H1 (cell line): ENCODE measurements around the gene FARS2.

ENCODE experiments used
- BACH1 ChIP-seq: IDR thresholded peaks from 2 replicates; pipeline ENCODE4 v1.6.1; 2012; ENCODE audit warnings: low read length, improper control_type of control experiment
- CBX5 ChIP-seq: fragments of 300-800, 300-1000 bp; sonication (generic); IDR thresholded peaks from 2 replicates; pipeline ENCODE4 v1.7.1; 2016; ENCODE audit warnings: antibody characterized with exemption, low read length, low read depth
- CHD2 ChIP-seq: IDR thresholded peaks from 2 replicates; pipeline ENCODE4 v1.6.1; 2012; ENCODE audit warnings: low read length, improper control_type of control experiment
- E2F6 ChIP-seq: IDR thresholded peaks from 2 replicates; pipeline ENCODE4 v1.6.1; 2012; ENCODE audit warnings: inconsistent platforms
- EP300 ChIP-seq, 2 experiments: IDR thresholded peaks; 1 replicate in 1 of 2; 2 replicates in 1 of 2; pipeline ENCODE4 v1.6.1; 2011 to 2012; ENCODE audit warnings: low read depth in 2 of 2, low read length in 2 of 2, mild to moderate bottlenecking in 2 of 2, borderline replicate concordance in 1 of 2, inconsistent platforms in 1 of 2, moderate library complexity in 1 of 2
- NANOG ChIP-seq: IDR thresholded peaks from 2 replicates; pipeline ENCODE4 v1.6.1; 2011; ENCODE audit warnings: low read length, low read depth, mild to moderate bottlenecking, inconsistent platforms; ENCODE audit not compliant: insufficient read depth, poor library complexity, severe bottlenecking
- NRF1 ChIP-seq: IDR thresholded peaks from 2 replicates; pipeline ENCODE4 v1.6.1; 2011; ENCODE audit warnings: mild to moderate bottlenecking, low read depth, low read length, improper control_type of control experiment
- POLR2A ChIP-seq, 2 experiments: IDR thresholded peaks; 1 replicate in 1 of 2; 2 replicates in 1 of 2; pipeline ENCODE4 v1.6.1; 2011; ENCODE audit warnings: low read depth in 2 of 2, low read length in 2 of 2, mild to moderate bottlenecking in 2 of 2; ENCODE audit errors: control extremely low read depth in 1 of 2
- POLR2AphosphoS5 ChIP-seq: IDR thresholded peaks from 2 replicates; pipeline ENCODE4 v1.6.1; 2011; ENCODE audit warnings: low read depth, low read length
- SUZ12 ChIP-seq: fragments of 200-600 bp; sonication (generic); IDR thresholded peaks from 2 replicates; pipeline ENCODE4 v1.6.1; 2012; ENCODE audit warnings: mild to moderate bottlenecking, inconsistent platforms, low read length, moderate library complexity, mixed read lengths
- TAF1 ChIP-seq: IDR thresholded peaks from 2 replicates; pipeline ENCODE4 v1.6.1; 2011; ENCODE audit warnings: mild to moderate bottlenecking, low read depth, low read length
- USF2 ChIP-seq: IDR thresholded peaks from 2 replicates; pipeline ENCODE4 v1.6.1; 2011; ENCODE audit warnings: low read length, improper control_type of control experiment
- ZNF274 ChIP-seq: IDR thresholded peaks from 2 replicates; pipeline ENCODE4 v1.7.0; 2012; ENCODE audit warnings: low read length, borderline replicate concordance; ENCODE audit errors: extremely low read depth
- TF ChIP-seq, protein P1 (sequence below), 3 experiments: IDR thresholded peaks; 1 replicate in 2 of 3; 2 replicates in 1 of 3; pipeline versions ENCODE4 v1.5.1 to v1.6.1; 2011; ENCODE audit warnings: low read length in 3 of 3, mild to moderate bottlenecking in 3 of 3, inconsistent platforms in 2 of 3, low read depth in 1 of 3, moderate library complexity in 1 of 3; ENCODE audit not compliant: insufficient read depth in 1 of 3; ENCODE audit errors: control extremely low read depth in 1 of 3

DNA sequence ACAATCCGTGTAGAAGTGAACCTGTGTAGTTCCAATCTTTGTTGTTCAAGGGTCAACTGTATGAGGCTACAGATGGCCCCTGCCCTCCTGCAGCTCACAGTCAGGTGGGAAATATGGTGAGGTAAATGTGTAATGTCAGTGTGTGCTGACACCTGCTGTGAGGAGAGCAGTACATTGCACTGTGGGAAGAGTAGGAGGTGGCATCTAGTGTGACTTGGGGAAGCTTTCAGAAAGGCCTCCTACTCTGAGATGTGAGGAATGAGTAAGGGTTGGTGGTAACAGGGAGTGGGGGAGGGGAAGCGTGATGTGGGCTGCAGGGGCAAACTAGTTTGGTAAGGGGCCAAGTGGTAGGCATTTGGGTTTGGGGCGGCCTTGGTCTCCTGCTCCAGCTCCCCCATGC lies 188.8 kb downstream of the FARS2 start:
- no peak for TF ChIP-seq TAF1
- TF ChIP-seq, protein P1, sequence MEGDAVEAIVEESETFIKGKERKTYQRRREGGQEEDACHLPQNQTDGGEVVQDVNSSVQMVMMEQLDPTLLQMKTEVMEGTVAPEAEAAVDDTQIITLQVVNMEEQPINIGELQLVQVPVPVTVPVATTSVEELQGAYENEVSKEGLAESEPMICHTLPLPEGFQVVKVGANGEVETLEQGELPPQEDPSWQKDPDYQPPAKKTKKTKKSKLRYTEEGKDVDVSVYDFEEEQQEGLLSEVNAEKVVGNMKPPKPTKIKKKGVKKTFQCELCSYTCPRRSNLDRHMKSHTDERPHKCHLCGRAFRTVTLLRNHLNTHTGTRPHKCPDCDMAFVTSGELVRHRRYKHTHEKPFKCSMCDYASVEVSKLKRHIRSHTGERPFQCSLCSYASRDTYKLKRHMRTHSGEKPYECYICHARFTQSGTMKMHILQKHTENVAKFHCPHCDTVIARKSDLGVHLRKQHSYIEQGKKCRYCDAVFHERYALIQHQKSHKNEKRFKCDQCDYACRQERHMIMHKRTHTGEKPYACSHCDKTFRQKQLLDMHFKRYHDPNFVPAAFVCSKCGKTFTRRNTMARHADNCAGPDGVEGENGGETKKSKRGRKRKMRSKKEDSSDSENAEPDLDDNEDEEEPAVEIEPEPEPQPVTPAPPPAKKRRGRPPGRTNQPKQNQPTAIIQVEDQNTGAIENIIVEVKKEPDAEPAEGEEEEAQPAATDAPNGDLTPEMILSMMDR (IDR thresholded peaks at IDR 0.05; ENCODE audit: control extremely low read depth in 1 of 3, insufficient read depth in 1 of 3, low read depth in 1 of 3, low read length in 3 of 3): no peak
- no peak for TF ChIP-seq E2F6
- TF ChIP-seq ZNF274: no peak
- no peak for TF ChIP-seq USF2
- TF ChIP-seq CBX5: no peak
- no peak for TF ChIP-seq POLR2AphosphoS5
- no peak for TF ChIP-seq EP300 (IDR thresholded peaks at IDR 0.05; ENCODE audit: borderline replicate concordance in 1 of 2, low read depth in 2 of 2, low read length in 2 of 2)
- no peak for TF ChIP-seq SUZ12
- TF ChIP-seq POLR2A (IDR thresholded peaks at IDR 0.05; ENCODE audit: control extremely low read depth in 1 of 2, low read depth in 2 of 2, low read length in 2 of 2): no peak
- no peak for TF ChIP-seq NANOG
- TF ChIP-seq NRF1: no peak
- no peak for TF ChIP-seq CHD2
- no peak for TF ChIP-seq BACH1
